ENCODE results near the gene FOXO3.
A peak's percentile ranks its signal among the peaks of the same experiment; 100 is the strongest.

Gene FOXO3

GRCh38 chr6:108560463-108561308 is at the start of gene FOXO3:
Gene FOXO3 (plus strand): TSS chr6:108560917. CDS start chr6:108561209, 292 bp downstream.
- peak; percentile 93 for DNase-seq (ENCODE audit: low read depth)

GRCh38 chr6:108518714-108519576 is 41.8 kb upstream of the FOXO3 start:
- H3K4me3 ChIP-seq (ENCODE audit: low read length), result no peak overlapping the region
- DNase-seq (ENCODE audit: low read depth), result peak; percentile 46
- peak; percentile 68 for TF ChIP-seq CTCF (IDR thresholded peaks at IDR 0.05; ENCODE audit: insufficient read depth, low read depth, low read length, missing control alignments)

More at GRCh38 chr6:108560463-108561308, at the start of gene FOXO3:
- TF ChIP-seq CTCF (IDR thresholded peaks at IDR 0.05; ENCODE audit: insufficient read depth, low read depth, low read length, missing control alignments), result no peak
- H3K4me3 ChIP-seq (ENCODE audit: low read length), result peak within 1 kb of the TSS; percentile 89

GRCh38 chr6:108521616-108522107 is 39.1 kb upstream of the FOXO3 start:
- DNase-seq (ENCODE audit: low read depth), result no peak
- no peak for TF ChIP-seq CTCF (IDR thresholded peaks at IDR 0.05; ENCODE audit: insufficient read depth, low read depth, low read length, missing control alignments)
- H3K4me3 ChIP-seq (ENCODE audit: low read length), result no peak overlapping the region

GRCh38 chr6:108523697-108524096 is 37.0 kb upstream of the FOXO3 start:
- no peak for TF ChIP-seq CTCF (IDR thresholded peaks at IDR 0.05; ENCODE audit: insufficient read depth, low read depth, low read length, missing control alignments)
- H3K4me3 ChIP-seq (ENCODE audit: low read length), result no peak overlapping the region
- DNase-seq (ENCODE audit: low read depth), result no peak

GRCh38 chr6:108524528-108525248 is 36.0 kb upstream of the FOXO3 start:
- H3K4me3 ChIP-seq (ENCODE audit: low read length), result no peak overlapping the region
- no peak for TF ChIP-seq CTCF (IDR thresholded peaks at IDR 0.05; ENCODE audit: insufficient read depth, low read depth, low read length, missing control alignments)
- no peak for DNase-seq (ENCODE audit: low read depth)

GRCh38 chr6:108526739-108527174 is 34.0 kb upstream of the FOXO3 start:
- DNase-seq (ENCODE audit: low read depth), result peak; percentile 55
- no peak overlapping the region for H3K4me3 ChIP-seq (ENCODE audit: low read length)
- TF ChIP-seq CTCF (IDR thresholded peaks at IDR 0.05; ENCODE audit: insufficient read depth, low read depth, low read length, missing control alignments), result peak; percentile 82
